Lower leg skin (tissue), 3 donors: ENCODE measurements around the gene EVL.

ENCODE experiments used
- CTCF ChIP-seq, 3 donors: fragments of 450-650 bp; IDR thresholded peaks; one replicate each; pipeline ENCODE4 v1.5.1; 2016; ENCODE audit warnings: antibody characterized with exemption in 3 of 3, mild to moderate bottlenecking in 3 of 3, moderate library complexity in 2 of 3
- POLR2A ChIP-seq, 2 donors: fragments of 450-650 bp; IDR thresholded peaks; one replicate each; pipeline ENCODE4 v1.6.1; 2016 to 2017; ENCODE audit warnings: antibody characterized with exemption in 2 of 2, mild to moderate bottlenecking in 1 of 2, moderate library complexity in 1 of 2

- TF ChIP-seq CTCF (IDR thresholded peaks at IDR 0.05) (no peak), POLR2A (IDR thresholded peaks at IDR 0.05) (no peak)
Observed at GRCh38 chr14:100138082-100138787, 73.0 kb downstream of the EVL start.
